HCT116 (cell line): Measurements from ENCODE around the gene TGFBR3. TPM values are rescaled to one million over a fixed set of nuclear protein-coding genes. Genes with fewer than 3 reads are reported as not detected.

ENCODE experiments used
- ATAC-seq: fragments of 200-7000 bp; cut with Tn5 transposase; 2 replicates; pipeline ENCODE4 v1.9.1; 2020; ENCODE audit warnings: mild to moderate bottlenecking, moderate library complexity
- BruUV-seq: library from RNA; stranded (reverse); fragments of 400-500 nt; replicated peaks from 2 replicates; lab custom pipeline; 2021; lab: Mats Ljungman, UMichigan
- CTCF ChIA-PET: fragments of 300-600 bp; sonication (Branson Sonifier 250); formaldehyde crosslinking; loops from one replicate; lab custom pipeline; 2021; ENCODE audit warnings: antibody characterized with exemption; lab: Charles Lee
- POLR2A ChIA-PET: fragments of 300-600, 350-600 bp; sonication (Branson Sonifier 250); formaldehyde crosslinking; loops from one replicate; lab custom pipeline; 2021; ENCODE audit warnings: antibody characterized with exemption; lab: Charles Lee
- RAD21 ChIA-PET, 2 experiments: fragments of 300-600 bp; sonication (Branson Sonifier 250); formaldehyde crosslinking; loops; one replicate each; lab custom pipeline; 2023; ENCODE audit warnings: low total read pairs in 2 of 2; ENCODE audit not compliant: uncharacterized antibody in 2 of 2, unreplicated experiment in 2 of 2, low non-redundant PET in 1 of 2; lab: Charles Lee
- DNase-seq: peaks from one replicate; pipeline ENCODE4 v3.0.0-alpha.2; 2010; ENCODE audit warnings: low read depth, low spot score
- H2AFZ ChIP-seq: fragments of 200-600 bp; shearing (Covaris generic), sonication (generic); 2 replicates; pipeline ENCODE4 v1.6.1; 2017; ENCODE audit warnings: low read depth, mixed run types, mixed read lengths, antibody characterized with exemption, low read length; ENCODE audit not compliant: poor library complexity, severe bottlenecking
- H3K27ac ChIP-seq: 2 replicates; pipeline ENCODE4 v1.5.1; 2012; ENCODE audit warnings: low read depth, low read length
- H3K27me3 ChIP-seq: fragments of 200-600 bp; sonication (generic); 2 replicates; pipeline ENCODE4 v1.6.1; 2016; ENCODE audit warnings: mixed run types, low read length, mixed read lengths; ENCODE audit not compliant: insufficient read depth
- H3K36me3 ChIP-seq, 2 experiments: fragments of 200-500 bp in 1 of 2; fragments of 200-600 bp in 1 of 2; sonication (Bioruptor generic) in 1 of 2; sonication (generic) in 1 of 2; 2 replicates each; pipeline versions ENCODE4 v1.5.1 to v1.6.1; 2014 to 2016; ENCODE audit warnings: low read length in 2 of 2, inconsistent platforms in 1 of 2, mixed read lengths in 1 of 2, mixed run types in 1 of 2; ENCODE audit not compliant: insufficient read depth in 2 of 2, control insufficient read depth in 1 of 2
- H3K4me1 ChIP-seq, 2 experiments: fragments of 200-600 bp in 1 of 2; sonication (generic) in 1 of 2; 2 replicates each; pipeline versions ENCODE4 v1.5.1 to v1.6.1; 2012 to 2017; ENCODE audit warnings: low read length in 2 of 2, inconsistent platforms in 1 of 2, mild to moderate bottlenecking in 1 of 2, mixed read lengths in 1 of 2, mixed run types in 1 of 2, moderate library complexity in 1 of 2; ENCODE audit not compliant: insufficient read depth in 2 of 2, control insufficient read depth in 1 of 2
- H3K4me2 ChIP-seq: fragments of 200-600 bp; sonication (generic); 2 replicates; pipeline ENCODE4 v1.6.1; 2017; ENCODE audit warnings: mixed run types, low read length, mixed read lengths
- H3K4me3 ChIP-seq, 2 experiments: fragments of 200-600 bp in 1 of 2; sonication (generic) in 1 of 2; replicated peaks in 1 of 2; 2 replicates each; pipeline ENCODE4 v1.5.1; 2011 to 2016; ENCODE audit warnings: low read length in 2 of 2, control low read depth in 1 of 2, low read depth in 1 of 2, mild to moderate bottlenecking in 1 of 2, mixed read lengths in 1 of 2, mixed run types in 1 of 2
- H3K79me2 ChIP-seq: fragments of 200-600 bp; sonication (generic); 2 replicates; pipeline ENCODE4 v1.6.1; 2017; ENCODE audit warnings: mild to moderate bottlenecking, mixed run types, low read length, moderate library complexity, mixed read lengths; ENCODE audit not compliant: insufficient read depth
- H3K9ac ChIP-seq: fragments of 200-600 bp; sonication (generic); 2 replicates; pipeline ENCODE4 v1.6.1; 2016; ENCODE audit warnings: low read length, mixed read lengths
- H3K9me2 ChIP-seq: fragments of 200-600 bp; sonication (generic), shearing (Covaris generic); 2 replicates; pipeline ENCODE4 v1.6.1; 2017; ENCODE audit warnings: mixed run types, mild to moderate bottlenecking, moderate library complexity; ENCODE audit not compliant: insufficient read depth
- H3K9me3 ChIP-seq, 2 experiments: fragments of 200-500 bp in 1 of 2; fragments of 200-600 bp in 1 of 2; sonication (Bioruptor generic) in 1 of 2; sonication (generic) in 1 of 2; 2 replicates each; pipeline ENCODE4 v1.6.1; 2014 to 2017; ENCODE audit warnings: low read length in 2 of 2, mixed read lengths in 2 of 2, inconsistent platforms in 1 of 2, low read depth in 1 of 2, mild to moderate bottlenecking in 1 of 2, mixed run types in 1 of 2, moderate library complexity in 1 of 2; ENCODE audit not compliant: control insufficient read depth in 1 of 2, insufficient read depth in 1 of 2
- H4K20me1 ChIP-seq: fragments of 200-600 bp; sonication (generic), shearing (Covaris generic); 2 replicates; pipeline ENCODE4 v1.6.1; 2017; ENCODE audit warnings: mixed run types, mild to moderate bottlenecking, moderate library complexity; ENCODE audit not compliant: insufficient read depth
- CBX3 ChIP-seq: IDR thresholded peaks from 2 replicates; pipeline ENCODE4 v1.6.1; 2012; ENCODE audit warnings: low read depth
- CTCF ChIP-seq, 3 experiments: fragments of 200-600 bp in 1 of 3; sonication (generic) in 1 of 3; IDR thresholded peaks in 2 of 3; conservative IDR thresholded peaks in 1 of 3; 2 replicates each; pipeline ENCODE4 v1.5.1; 2012 to 2017; ENCODE audit warnings: low read depth in 2 of 3, low read length in 2 of 3, antibody characterized with exemption in 1 of 3, borderline replicate concordance in 1 of 3, control low read depth in 1 of 3, mild to moderate bottlenecking in 1 of 3, mixed read lengths in 1 of 3, mixed run types in 1 of 3, moderate library complexity in 1 of 3; ENCODE audit not compliant: insufficient read depth in 1 of 3
- EGR1 ChIP-seq: IDR thresholded peaks from 2 replicates; pipeline ENCODE4 v1.6.1; 2012; ENCODE audit warnings: low read depth
- ELF1 ChIP-seq: IDR thresholded peaks from 2 replicates; pipeline ENCODE4 v1.6.1; 2012; ENCODE audit warnings: low read depth, borderline replicate concordance
- EZH2 ChIP-seq: fragments of 200-600 bp; sonication (generic); IDR thresholded peaks from 2 replicates; pipeline ENCODE4 v1.6.1; 2017; ENCODE audit warnings: antibody characterized with exemption, mixed run types
- EZH2phosphoT487 ChIP-seq: fragments of 200-600 bp; IDR thresholded peaks from 2 replicates; pipeline ENCODE4 v1.6.1; 2018; ENCODE audit warnings: antibody characterized with exemption, borderline replicate concordance
- JUND ChIP-seq: IDR thresholded peaks from 2 replicates; pipeline ENCODE4 v1.6.1; 2012
- MAX ChIP-seq: IDR thresholded peaks from 2 replicates; pipeline ENCODE4 v1.6.1; 2012
- POLR2A ChIP-seq: IDR thresholded peaks from 2 replicates; pipeline ENCODE4 v1.7.0; 2011; ENCODE audit warnings: borderline replicate concordance; ENCODE audit not compliant: insufficient read depth, insufficient read length; ENCODE audit errors: extremely low read depth
- POLR2AphosphoS5 ChIP-seq: IDR thresholded peaks from 2 replicates; pipeline ENCODE4 v1.6.1; 2011; ENCODE audit warnings: mild to moderate bottlenecking, low read depth, low read length, moderate library complexity
- RAD21 ChIP-seq: IDR thresholded peaks from 2 replicates; pipeline ENCODE4 v1.6.1; 2012; ENCODE audit warnings: low read depth, mild to moderate bottlenecking
- SIN3A ChIP-seq: IDR thresholded peaks from 2 replicates; pipeline ENCODE4 v1.6.1; 2012; ENCODE audit warnings: low read depth
- SP1 ChIP-seq: IDR thresholded peaks from 2 replicates; pipeline ENCODE4 v1.6.1; 2012; ENCODE audit warnings: low read depth
- SRF ChIP-seq: IDR thresholded peaks from 2 replicates; pipeline ENCODE4 v1.6.1; 2012; ENCODE audit warnings: low read depth
- TCF7L2 ChIP-seq: IDR thresholded peaks from 2 replicates; pipeline ENCODE4 v1.7.0; 2011; ENCODE audit warnings: borderline replicate concordance, inconsistent platforms; ENCODE audit not compliant: insufficient read depth, insufficient read length; ENCODE audit errors: extremely low read depth
- YY1 ChIP-seq: IDR thresholded peaks from 2 replicates; pipeline ENCODE4 v1.6.1; 2011; ENCODE audit warnings: low read length, low read depth, moderate library complexity, mild to moderate bottlenecking; ENCODE audit not compliant: insufficient replicate concordance; ENCODE audit errors: extremely low read depth
- ZNF274 ChIP-seq: fragments of 200-500 bp; sonication (Bioruptor generic); IDR thresholded peaks from 2 replicates; pipeline ENCODE4 v1.6.1; 2014; ENCODE audit warnings: mild to moderate bottlenecking, low read depth, low read length, inconsistent platforms
- intact Hi-C: fragments of 100-400 bp; cut with micrococcal nuclease; formaldehyde crosslinking; loops from 2 replicates; pipeline ENCODE4 v1.10.0; 2022
- total RNA-seq: library from RNA; stranded (reverse); gene quantifications from one replicate; pipeline ENCODE4 v1.2.1, GENCODE V29; 2021; ENCODE audit not compliant: unreplicated experiment
- TF ChIP-seq, protein P1 (sequence below): IDR thresholded peaks from 2 replicates; pipeline ENCODE4 v1.6.1; 2011; ENCODE audit warnings: mild to moderate bottlenecking, low read length, moderate library complexity; ENCODE audit not compliant: insufficient replicate concordance; ENCODE audit errors: extremely low read depth
- TF ChIP-seq, protein P2 (sequence below): IDR thresholded peaks from 2 replicates; pipeline ENCODE4 v1.6.1; 2012

TGFBR3 gene
- total RNA-seq, 1 experiment from 2014 or later, result 7.1 TPM

DNA sequence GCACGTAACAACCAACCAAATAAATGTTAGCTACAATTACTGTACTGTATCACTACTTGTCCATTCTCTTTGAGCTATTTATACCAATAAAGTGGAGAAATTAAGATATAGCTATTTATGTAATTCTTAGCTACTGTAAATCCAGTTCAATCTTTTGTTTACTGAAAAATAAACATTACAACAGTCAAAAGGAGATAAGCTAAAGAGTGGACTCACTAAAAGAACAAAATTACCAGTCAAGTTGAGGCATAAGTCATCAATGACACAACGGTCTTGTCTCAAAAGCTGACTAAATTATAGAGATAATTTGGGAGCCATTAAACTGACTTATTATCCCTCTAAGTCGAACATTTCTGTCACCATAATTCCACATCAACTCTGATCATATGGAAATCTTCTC, 22.5 kb downstream of the TGFBR3 start:
- ATAC-seq, result no peak
- no peak overlapping the region for H3K9ac ChIP-seq
- H3K27me3 ChIP-seq, result no peaks in the 10 kb centered on the region
- ChIA-PET CTCF (interaction anchor here (1.0 kb wide), 1 partner anchor 20 kb away, joined by 3 read pairs; no protein-coding TSS in a partner anchor), RAD21 (no interaction called here), POLR2A (no interaction called here)
- H3K27ac ChIP-seq, result no peak overlapping the region
- no TSS peak for BruUV-seq
- no peak for TF ChIP-seq EZH2phosphoT487
- TF ChIP-seq YY1, result no peak
- no peak for TF ChIP-seq ZNF274
- TF ChIP-seq POLR2A, result no peak
- TF ChIP-seq MAX, result no peak
- no peak for TF ChIP-seq SP1
- no peak for TF ChIP-seq EGR1
- TF ChIP-seq TCF7L2, result no peak
- TF ChIP-seq, protein P1, sequence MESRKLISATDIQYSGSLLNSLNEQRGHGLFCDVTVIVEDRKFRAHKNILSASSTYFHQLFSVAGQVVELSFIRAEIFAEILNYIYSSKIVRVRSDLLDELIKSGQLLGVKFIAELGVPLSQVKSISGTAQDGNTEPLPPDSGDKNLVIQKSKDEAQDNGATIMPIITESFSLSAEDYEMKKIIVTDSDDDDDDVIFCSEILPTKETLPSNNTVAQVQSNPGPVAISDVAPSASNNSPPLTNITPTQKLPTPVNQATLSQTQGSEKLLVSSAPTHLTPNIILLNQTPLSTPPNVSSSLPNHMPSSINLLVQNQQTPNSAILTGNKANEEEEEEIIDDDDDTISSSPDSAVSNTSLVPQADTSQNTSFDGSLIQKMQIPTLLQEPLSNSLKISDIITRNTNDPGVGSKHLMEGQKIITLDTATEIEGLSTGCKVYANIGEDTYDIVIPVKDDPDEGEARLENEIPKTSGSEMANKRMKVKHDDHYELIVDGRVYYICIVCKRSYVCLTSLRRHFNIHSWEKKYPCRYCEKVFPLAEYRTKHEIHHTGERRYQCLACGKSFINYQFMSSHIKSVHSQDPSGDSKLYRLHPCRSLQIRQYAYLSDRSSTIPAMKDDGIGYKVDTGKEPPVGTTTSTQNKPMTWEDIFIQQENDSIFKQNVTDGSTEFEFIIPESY, result no peak
- no peak for TF ChIP-seq EZH2
- TF ChIP-seq RAD21, result no peak
- TF ChIP-seq ELF1, result no peak
- TF ChIP-seq POLR2AphosphoS5, result no peak
- no peak for TF ChIP-seq JUND
- no peak for TF ChIP-seq SIN3A
- no peak for TF ChIP-seq CTCF (IDR thresholded peaks at IDR 0.05 in 2 of 3, conservative IDR thresholded peaks at IDR 0.05 in 1 of 3; ENCODE audit: borderline replicate concordance in 1 of 3, insufficient read depth in 1 of 3, low read depth in 2 of 3, low read length in 2 of 3)
- TF ChIP-seq SRF, result no peak
- no peak for TF ChIP-seq CBX3
- TF ChIP-seq, protein P2, sequence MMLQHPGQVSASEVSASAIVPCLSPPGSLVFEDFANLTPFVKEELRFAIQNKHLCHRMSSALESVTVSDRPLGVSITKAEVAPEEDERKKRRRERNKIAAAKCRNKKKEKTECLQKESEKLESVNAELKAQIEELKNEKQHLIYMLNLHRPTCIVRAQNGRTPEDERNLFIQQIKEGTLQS, result no peak
- no peak overlapping the region for H2AFZ ChIP-seq
- no peaks in the 10 kb centered on the region for H3K36me3 ChIP-seq
- no peaks in the 10 kb centered on the region for H3K9me3 ChIP-seq
- H3K9me2 ChIP-seq, result no peaks in the 10 kb centered on the region
- H3K4me2 ChIP-seq, result no peak overlapping the region
- no peak for DNase-seq
- H3K79me2 ChIP-seq, result no peaks in the 10 kb centered on the region
- H3K4me3 ChIP-seq, result no peak overlapping the region
- no peaks in the 10 kb centered on the region for H3K4me1 ChIP-seq
- intact Hi-C loops, result no loop called here
- H4K20me1 ChIP-seq, result no peaks in the 10 kb centered on the region
